Stimulated activated CD8-positive, alpha-beta memory T cell treated with anti-CD3 and anti-CD28 coated beads, Interleukin-15, amount 100 ng/mL, for 24 hours (primary cell): ENCODE measurements around the gene PSME3IP1.
A peak's percentile ranks its signal among the peaks of the same experiment; 100 is the strongest.
"Not testable (repeated sequence)": the region's sequence is repeated elsewhere in the genome, so short reads cannot be mapped to it uniquely, and the experiment has no call there.

Experiments used
- DNase-seq: peaks from one replicate; pipeline ENCODE4 v3.0.0-alpha.2; 2020; ENCODE audit warnings: low read depth

The PSME3IP1 gene

GRCh38 chr16:57196753-57197152 is 10.9 kb upstream of the PSME3IP1 start:
- no peak for DNase-seq

GRCh38 chr16:57196286-57196685 is 10.4 kb upstream of the PSME3IP1 start:
- no peak for DNase-seq

GRCh38 chr16:57194512-57194911 is 8.7 kb upstream of the PSME3IP1 start:
- DNase-seq: no peak

- no peak for DNase-seq
Observed at GRCh38 chr16:57192720-57193486, 7.1 kb upstream of the PSME3IP1 start.

- no peak for DNase-seq
Observed at GRCh38 chr16:57192146-57192545, 6.3 kb upstream of the PSME3IP1 start.

- no peak for DNase-seq
Observed at GRCh38 chr16:57191056-57191571, 5.3 kb upstream of the PSME3IP1 start.

GRCh38 chr16:57190136-57190535 is 4.3 kb upstream of the PSME3IP1 start:
- no peak for DNase-seq

- DNase-seq: not testable (repeated sequence)
Observed at GRCh38 chr16:57189527-57189926, 3.7 kb upstream of the PSME3IP1 start.

- no peak for DNase-seq
Observed at GRCh38 chr16:57188711-57189002, 2.8 kb upstream of the PSME3IP1 start.

GRCh38 chr16:57187902-57188710 is 2.3 kb upstream of the PSME3IP1 start:
- not testable (repeated sequence) for DNase-seq

GRCh38 chr16:57186872-57187854 is 1.3 kb upstream of the PSME3IP1 start:
- DNase-seq: no peak

GRCh38 chr16:57185446-57185944 is 344 bp downstream of the PSME3IP1 start:
- peak; percentile 0 for DNase-seq

GRCh38 chr16:57184887-57185445 is 873 bp downstream of the PSME3IP1 start:
- no peak for DNase-seq

- DNase-seq: no peak
Observed at GRCh38 chr16:57184113-57184512, 1.7 kb downstream of the PSME3IP1 start.

GRCh38 chr16:57179215-57179828 is 6.5 kb downstream of the PSME3IP1 start:
- no peak for DNase-seq

- no peak for DNase-seq
Observed at GRCh38 chr16:57178793-57179212, 7.0 kb downstream of the PSME3IP1 start.

- DNase-seq: no peak
Observed at GRCh38 chr16:57178196-57178595, 7.6 kb downstream of the PSME3IP1 start.

- no peak for DNase-seq
Observed at GRCh38 chr16:57175896-57176295, 9.9 kb downstream of the PSME3IP1 start.

- DNase-seq: no peak
Observed at GRCh38 chr16:57172721-57173290, 13.0 kb downstream of the PSME3IP1 start.

GRCh38 chr16:57169327-57169726 is 16.5 kb downstream of the PSME3IP1 start:
- DNase-seq: no peak

GRCh38 chr16:57167953-57168352 is 17.9 kb downstream of the PSME3IP1 start:
- no peak for DNase-seq
